Muscle layer of duodenum (tissue), 2 donors: Measurements from ENCODE around the gene APPBP2.
"Not testable (repeated sequence)": the region's sequence is repeated elsewhere in the genome, so short reads cannot be mapped to it uniquely, and the experiment has no call there.

Experiments
- H3K27ac ChIP-seq: one replicate; pipeline ENCODE4 v1.7.0; 2013; ENCODE audit warnings: mild to moderate bottlenecking, low read length
- H3K27me3 ChIP-seq: one replicate; pipeline ENCODE4 v1.7.0; 2013; ENCODE audit warnings: low read depth, mild to moderate bottlenecking, control low read depth, low read length
- H3K36me3 ChIP-seq, 2 donors: one replicate each; pipeline ENCODE4 v1.7.0; 2013; ENCODE audit warnings: low read length in 2 of 2, control low read depth in 1 of 2, mild to moderate bottlenecking in 1 of 2; ENCODE audit not compliant: insufficient read depth in 2 of 2, control insufficient read depth in 1 of 2
- H3K4me1 ChIP-seq, 2 donors: one replicate each; pipeline ENCODE4 v1.7.0; 2013; ENCODE audit warnings: low read length in 2 of 2, mild to moderate bottlenecking in 2 of 2, control low read depth in 1 of 2, moderate library complexity in 1 of 2; ENCODE audit not compliant: insufficient read depth in 2 of 2, control insufficient read depth in 1 of 2
- H3K4me3 ChIP-seq, 2 donors: one replicate each; pipeline ENCODE4 v1.7.0; 2013; ENCODE audit warnings: low read length in 2 of 2, low read depth in 1 of 2, mild to moderate bottlenecking in 1 of 2
- H3K9me3 ChIP-seq, 2 donors: one replicate each; pipeline ENCODE4 v1.7.0; 2013; ENCODE audit warnings: low read length in 2 of 2, control low read depth in 1 of 2, mild to moderate bottlenecking in 1 of 2; ENCODE audit not compliant: control insufficient read depth in 1 of 2
- donor health status: healthy.

The APPBP2 gene

GRCh38 chr17:60552255-60552654, 26.2 kb upstream of the APPBP2 start:
- not testable (repeated sequence) for H3K36me3 ChIP-seq, H3K4me1 ChIP-seq, H3K9me3 ChIP-seq, H3K27ac ChIP-seq, H3K27me3 ChIP-seq, H3K4me3 ChIP-seq

DNA sequence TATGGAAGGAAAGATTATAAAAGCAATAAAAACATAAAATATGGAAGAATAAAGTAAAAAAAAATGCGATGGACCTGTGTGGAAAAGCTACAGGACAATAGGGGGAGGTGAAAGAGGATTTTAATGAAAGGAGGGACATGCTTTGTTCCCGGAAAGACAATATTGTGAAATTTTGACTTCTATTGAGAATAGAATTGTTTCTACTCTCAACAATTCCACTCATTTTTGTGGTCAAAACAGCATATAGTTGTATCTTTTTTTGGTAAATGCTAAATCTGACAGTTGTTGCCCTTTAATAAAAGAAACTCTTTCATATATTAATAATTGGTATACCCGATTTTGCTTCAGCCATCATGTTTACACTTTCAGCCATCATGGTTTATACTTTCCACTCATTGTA, 22.9 kb upstream of the APPBP2 start:
- Histone ChIP-seq H3K9me3 (peaks cover 0 to 3% of the 10 kb centered on the region in 2 donors), H3K36me3 (no peaks in the 10 kb centered on the region), H3K4me3 (no peak overlapping the region), H3K27me3 (no peaks in the 10 kb centered on the region), H3K27ac (no peak overlapping the region), H3K4me1 (no peaks in the 10 kb centered on the region)

DNA sequence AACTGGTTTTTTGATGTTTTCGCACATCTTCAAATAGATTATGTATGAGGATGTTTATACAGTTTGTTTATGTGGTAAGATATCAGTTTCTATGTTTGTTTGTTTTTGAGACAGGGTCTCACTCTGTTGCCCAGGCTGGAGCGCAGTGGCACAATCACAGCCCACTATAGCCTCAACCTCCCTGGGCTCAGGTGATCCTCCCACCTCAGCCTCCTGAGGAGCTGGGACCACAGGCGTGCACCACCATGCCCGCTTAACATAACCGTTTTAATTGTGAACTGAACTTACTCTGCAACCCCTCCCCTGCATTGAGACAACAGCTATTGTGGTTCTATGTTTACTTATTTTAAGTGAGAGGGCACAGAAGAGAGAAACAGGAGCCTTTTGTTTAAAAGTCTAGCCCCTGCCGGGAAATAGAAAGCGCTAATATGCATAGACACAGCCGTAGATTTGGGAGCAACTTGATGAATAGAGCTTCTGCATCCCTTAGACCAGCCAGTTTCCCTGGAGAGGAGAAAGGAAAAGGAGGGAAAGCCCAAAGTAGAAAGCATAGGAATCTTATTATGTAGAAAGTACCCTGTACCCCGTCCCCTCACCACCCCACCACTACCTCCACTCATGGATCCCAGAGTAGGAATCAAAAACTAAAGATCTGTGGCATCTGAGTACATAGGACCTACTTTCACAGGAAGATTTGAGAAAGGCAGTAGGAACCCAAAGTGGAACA, 19.6 kb upstream of the APPBP2 start:
- Histone ChIP-seq H3K4me1 (no peaks in the 10 kb centered on the region), H3K27ac (no peak overlapping the region), H3K27me3 (no peaks in the 10 kb centered on the region), H3K9me3 (no peaks in the 10 kb centered on the region), H3K36me3 (no peaks in the 10 kb centered on the region), H3K4me3 (no peak overlapping the region)

DNA sequence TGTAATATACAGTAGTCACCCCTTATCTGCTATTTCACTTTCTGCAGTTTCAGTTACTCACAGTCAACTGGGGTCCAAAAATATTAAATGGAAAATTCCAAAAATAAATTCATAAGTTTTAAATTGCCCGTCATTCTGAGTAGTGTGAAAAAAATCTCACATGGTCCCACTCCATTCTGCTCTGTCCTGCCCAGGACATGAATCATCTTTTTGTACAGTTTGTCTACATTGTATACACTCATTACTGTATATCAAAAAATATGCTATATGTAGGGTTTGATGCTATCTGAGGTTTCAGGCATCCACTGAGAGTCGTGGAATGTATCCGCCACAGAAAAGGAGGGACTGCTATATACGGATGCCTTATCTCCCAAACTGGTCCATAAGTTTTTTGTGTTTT, 16.0 kb upstream of the APPBP2 start:
- Histone ChIP-seq H3K36me3 (no peaks in the 10 kb centered on the region), H3K27me3 (no peaks in the 10 kb centered on the region), H3K4me1 (no peaks in the 10 kb centered on the region), H3K4me3 (no peak overlapping the region), H3K27ac (no peak overlapping the region), H3K9me3 (no peaks in the 10 kb centered on the region)

DNA sequence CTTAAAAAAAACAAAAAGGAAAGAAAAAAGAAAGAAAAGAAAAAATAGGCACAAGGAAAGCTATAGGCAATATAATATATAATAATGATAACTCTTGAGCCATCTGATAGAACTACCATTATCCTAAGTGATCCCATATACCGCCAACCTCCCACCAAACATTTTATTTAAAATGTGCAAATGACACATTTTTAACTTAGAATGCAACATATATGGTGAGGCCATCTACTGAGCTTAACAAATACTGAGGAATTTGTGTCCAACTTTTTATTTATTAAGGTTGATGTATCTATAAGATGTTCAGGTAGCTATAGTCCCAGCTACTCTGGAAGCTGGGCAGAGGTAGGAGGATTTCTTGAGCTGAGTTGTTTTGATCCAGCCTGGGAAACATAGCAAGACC, 14.4 kb upstream of the APPBP2 start:
- H3K36me3 ChIP-seq: no peaks in the 10 kb centered on the region
- H3K4me1 ChIP-seq: no peaks in the 10 kb centered on the region
- H3K9me3 ChIP-seq: no peaks in the 10 kb centered on the region
- no peak overlapping the region for H3K27ac ChIP-seq
- H3K4me3 ChIP-seq: no peak overlapping the region
- H3K27me3 ChIP-seq: no peaks in the 10 kb centered on the region

GRCh38 chr17:60539807-60540206, 13.8 kb upstream of the APPBP2 start:
- H3K27ac ChIP-seq: no peak overlapping the region
- no peaks in the 10 kb centered on the region for H3K9me3 ChIP-seq
- H3K4me1 ChIP-seq: no peaks in the 10 kb centered on the region
- no peak overlapping the region for H3K4me3 ChIP-seq
- no peaks in the 10 kb centered on the region for H3K36me3 ChIP-seq
- H3K27me3 ChIP-seq: no peaks in the 10 kb centered on the region

DNA sequence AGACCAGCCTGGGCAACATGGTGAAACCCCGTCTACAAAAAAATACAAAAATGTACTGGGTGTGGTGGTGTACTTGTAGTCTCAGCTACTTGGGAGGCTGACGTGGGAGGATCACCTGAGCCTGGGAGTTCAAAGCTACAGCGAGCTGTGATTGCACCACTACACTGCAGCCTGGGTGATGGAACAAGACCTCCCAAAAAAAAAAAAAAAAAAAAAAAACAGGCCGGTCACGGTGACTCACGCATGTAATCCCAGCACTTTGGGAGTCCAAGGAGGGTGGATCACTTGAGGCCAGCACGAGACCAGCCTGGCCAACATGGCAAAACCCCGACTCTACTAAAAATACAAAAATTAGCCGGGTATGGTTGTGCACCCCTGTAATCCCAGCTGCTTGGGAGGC, 12.7 kb upstream of the APPBP2 start:
- no peaks in the 10 kb centered on the region for H3K36me3 ChIP-seq

DNA sequence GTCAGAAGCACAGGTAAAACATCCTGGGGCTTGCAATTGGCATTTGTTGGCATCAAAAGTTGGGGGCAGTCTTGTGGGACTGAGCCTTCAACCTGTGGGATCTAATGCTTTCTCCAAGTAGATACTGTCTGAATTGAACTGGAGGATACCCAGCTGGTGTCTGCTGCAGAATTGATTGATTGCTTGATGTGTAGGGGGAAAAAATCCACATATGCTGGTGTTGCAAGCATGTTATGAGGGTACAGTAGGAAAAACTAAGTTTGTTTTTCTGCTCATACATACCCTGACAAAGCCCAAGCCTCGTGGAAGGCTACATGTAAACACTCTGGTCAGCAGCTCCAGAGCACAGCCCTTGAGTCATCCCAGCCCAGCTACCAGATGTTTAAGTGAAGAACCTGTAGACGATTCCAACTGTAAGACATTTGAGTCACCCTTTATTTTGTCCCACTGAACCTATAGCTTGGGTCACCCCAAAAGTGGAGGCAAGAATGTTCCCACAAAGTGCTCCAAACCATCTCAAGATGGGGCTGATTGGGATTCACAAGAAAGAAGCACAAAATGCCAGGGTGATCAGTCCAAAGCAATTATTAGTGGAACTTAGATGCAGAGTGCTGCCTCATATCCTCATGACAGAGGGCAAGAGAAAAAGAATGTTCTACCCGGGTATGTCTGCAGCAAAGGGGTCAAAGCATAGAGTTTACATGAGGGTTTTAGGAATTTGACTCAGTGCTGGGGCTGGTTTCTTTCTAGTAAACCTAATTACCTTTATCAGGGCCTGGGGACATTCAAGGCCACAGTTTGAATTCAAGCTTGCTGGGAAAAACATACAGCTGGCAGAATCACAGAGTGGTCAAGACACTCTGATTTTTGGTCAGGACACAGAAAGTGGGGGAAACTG, 9.6 kb upstream of the APPBP2 start:
- H3K4me1 ChIP-seq: peaks cover 0 to 3% of the 10 kb centered on the region in 2 donors
- no peak overlapping the region for H3K4me3 ChIP-seq
- no peak overlapping the region for H3K27ac ChIP-seq
- H3K9me3 ChIP-seq: no peaks in the 10 kb centered on the region
- no peaks in the 10 kb centered on the region for H3K36me3 ChIP-seq
- no peaks in the 10 kb centered on the region for H3K27me3 ChIP-seq

More for the DNA sequence above, 12.7 kb upstream of the APPBP2 start:
- Histone ChIP-seq H3K27me3 (no peaks in the 10 kb centered on the region), H3K27ac (no peak overlapping the region), H3K9me3 (no peaks in the 10 kb centered on the region), H3K4me3 (no peak overlapping the region), H3K4me1 (peaks cover 0 to 3% of the 10 kb centered on the region in 2 donors)

DNA sequence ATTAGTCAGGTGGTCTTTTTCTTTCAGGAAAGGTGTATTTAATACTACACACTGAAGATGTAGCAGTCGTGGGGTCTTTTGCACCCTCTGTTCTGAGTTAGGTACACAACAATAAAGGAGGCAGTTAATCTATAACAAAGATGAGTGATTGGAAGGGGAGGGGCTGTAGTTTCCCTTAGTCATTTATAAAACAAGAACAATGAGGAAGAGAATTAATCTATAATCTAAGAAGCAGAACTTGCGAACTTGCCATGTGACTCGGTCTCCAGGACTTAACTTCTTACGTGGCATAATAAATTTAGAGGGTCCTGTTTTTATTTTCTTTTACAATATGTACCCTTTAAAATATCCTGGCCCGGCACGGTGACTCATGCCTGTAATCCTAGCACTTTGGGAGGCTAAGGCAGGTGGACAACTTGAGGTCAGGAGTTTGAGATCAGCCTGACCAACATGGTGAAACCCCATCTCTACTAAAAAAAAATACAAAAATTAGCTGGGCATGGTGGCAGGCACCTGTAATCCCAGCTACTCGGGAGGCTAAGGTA, 8.6 kb upstream of the APPBP2 start:
- peaks cover 0 to 3% of the 10 kb centered on the region in 2 donors for H3K4me1 ChIP-seq
- no peaks in the 10 kb centered on the region for H3K27me3 ChIP-seq
- H3K27ac ChIP-seq: no peak overlapping the region
- H3K36me3 ChIP-seq: no peaks in the 10 kb centered on the region
- H3K9me3 ChIP-seq: no peaks in the 10 kb centered on the region
- no peak overlapping the region for H3K4me3 ChIP-seq

DNA sequence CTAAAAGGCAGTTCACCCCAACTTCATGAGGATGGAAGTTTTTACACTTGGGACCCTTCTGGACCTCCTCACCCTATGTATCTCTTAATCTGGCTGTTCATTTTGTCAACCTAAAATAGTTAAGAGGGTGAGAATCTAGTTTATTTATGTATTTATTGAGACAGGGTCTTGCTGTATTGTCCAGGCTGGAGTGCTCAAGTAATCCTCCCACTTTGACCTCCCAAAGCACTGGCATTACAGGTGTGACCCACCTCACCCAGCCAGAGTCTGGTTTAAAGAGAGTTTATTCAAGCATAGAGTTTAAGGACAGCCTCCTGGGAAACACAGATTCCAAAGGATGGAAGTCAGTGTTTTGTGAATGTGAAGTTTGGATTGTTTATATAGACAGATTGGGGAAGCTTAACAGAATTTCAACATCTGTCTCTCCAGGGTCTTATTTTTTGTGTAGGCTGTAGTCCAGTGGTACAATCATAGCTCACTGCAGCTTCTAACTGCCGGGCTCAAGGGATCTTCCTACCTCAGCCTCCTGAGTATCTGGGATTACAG, 8.0 kb upstream of the APPBP2 start:
- Histone ChIP-seq H3K36me3 (no peaks in the 10 kb centered on the region), H3K4me1 (peaks cover 0 to 3% of the 10 kb centered on the region in 2 donors), H3K27me3 (no peaks in the 10 kb centered on the region), H3K27ac (no peak overlapping the region), H3K4me3 (no peak overlapping the region), H3K9me3 (no peaks in the 10 kb centered on the region)

DNA sequence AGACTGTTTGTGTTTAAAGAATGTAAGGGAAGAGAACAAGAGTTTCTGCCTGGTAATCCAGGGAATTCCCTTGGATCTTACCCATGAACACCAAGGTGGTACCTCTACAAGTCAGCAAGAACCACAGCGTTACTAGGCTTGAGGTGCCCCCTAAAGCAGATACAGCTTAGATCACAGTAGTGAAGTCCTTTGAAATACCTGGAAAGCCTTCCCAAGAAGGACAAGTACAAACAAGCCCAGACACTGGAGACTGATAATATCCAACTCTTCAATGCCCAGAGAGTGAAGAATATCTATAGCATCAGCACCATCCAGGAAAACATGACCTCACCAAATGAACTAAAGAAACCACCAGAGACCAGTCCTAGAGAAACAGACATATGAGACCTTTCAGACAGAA, 3.8 kb upstream of the APPBP2 start:
- Histone ChIP-seq H3K9me3 (no peaks in the 10 kb centered on the region), H3K27me3 (no peaks in the 10 kb centered on the region), H3K4me3 (no peak overlapping the region), H3K36me3 (peaks cover 0 to 8% of the 10 kb centered on the region in 2 donors), H3K4me1 (peaks cover 0 to 3% of the 10 kb centered on the region in 2 donors), H3K27ac (no peak overlapping the region)
